ENCODE data around the gene MAP3K15. TPM values are rescaled to one million over a fixed set of nuclear protein-coding genes. Genes with fewer than 3 reads are reported as not detected.

The MAP3K15 gene
- total RNA-seq, 1 donor from 2014 or later, result 1.1 TPM

- H3K27me3 Mint-ChIP-seq (ENCODE audit: insufficient read depth, low read depth), result no peaks in the 10 kb centered on the region
- H3K27ac Mint-ChIP-seq, result no peak overlapping the region
- H2AFZ ChIP-seq (replicated peaks), result no peak overlapping the region
- H3K9ac ChIP-seq, result no peak overlapping the region
- no peaks in the 10 kb centered on the region for H3K27me3 ChIP-seq
- no peak overlapping the region for H3K4me3 ChIP-seq
- no peak overlapping the region for H3K4me2 ChIP-seq
- H3K36me3 Mint-ChIP-seq, result no peaks in the 10 kb centered on the region
- H3F3A ChIP-seq (ENCODE audit: low read depth), result no peaks in the 10 kb centered on the region
- no peak overlapping the region for H3K4me3 Mint-ChIP-seq
- no peak overlapping the region for H3K27ac ChIP-seq
- peak; percentile 72 for TF ChIP-seq CTCF (IDR thresholded peaks at IDR 0.05)
- TF ChIP-seq EZH2 (IDR thresholded peaks at IDR 0.05), result no peak
- peaks cover 3% of the 10 kb centered on the region for H3K4me1 Mint-ChIP-seq
- no peaks in the 10 kb centered on the region for H3K9me3 ChIP-seq (ENCODE audit: low read depth)
- no peaks in the 10 kb centered on the region for H4K20me1 ChIP-seq (ENCODE audit: low read depth)
- peak; percentile 55 for DNase-seq (ENCODE audit: low spot score)
- H3K36me3 ChIP-seq, result no peaks in the 10 kb centered on the region
- H3K4me1 ChIP-seq, result no peaks in the 10 kb centered on the region
- no peaks in the 10 kb centered on the region for H3K79me2 ChIP-seq (ENCODE audit: low read depth)
- H3K9me3 Mint-ChIP-seq, result peaks cover 7% of the 10 kb centered on the region
These were observed 29.5 kb upstream of the MAP3K15 start for GRCh38 chrX:19544693-19545305.

- Mint-ChIP-seq H3K4me3 (no peak overlapping the region), H3K27me3 (ENCODE audit: insufficient read depth, low read depth) (no peaks in the 10 kb centered on the region), H3K9me3 (peaks cover 7% of the 10 kb centered on the region), H3K36me3 (no peaks in the 10 kb centered on the region), H3K4me1 (peaks cover 3% of the 10 kb centered on the region), H3K27ac (no peak overlapping the region)
- Histone ChIP-seq H3K4me2 (no peak overlapping the region), H3K79me2 (ENCODE audit: low read depth) (no peaks in the 10 kb centered on the region), H3K9me3 (ENCODE audit: low read depth) (no peaks in the 10 kb centered on the region), H2AFZ (replicated peaks) (no peak overlapping the region), H4K20me1 (ENCODE audit: low read depth) (no peaks in the 10 kb centered on the region), H3K4me1 (no peaks in the 10 kb centered on the region), H3K36me3 (no peaks in the 10 kb centered on the region), H3K27ac (no peak overlapping the region), H3F3A (ENCODE audit: low read depth) (no peaks in the 10 kb centered on the region), H3K4me3 (no peak overlapping the region), H3K9ac (no peak overlapping the region), H3K27me3 (no peaks in the 10 kb centered on the region)
- no peak for DNase-seq (ENCODE audit: low spot score)
- TF ChIP-seq EZH2phosphoT487 (IDR thresholded peaks at IDR 0.05), result no peak
- TF ChIP-seq CTCF (IDR thresholded peaks at IDR 0.05), result no peak
- TF ChIP-seq EZH2 (IDR thresholded peaks at IDR 0.05), result no peak
These were observed 28.7 kb upstream of the MAP3K15 start for GRCh38 chrX:19543951-19544381.

- Mint-ChIP-seq H3K9me3 (peaks cover 7% of the 10 kb centered on the region), H3K4me3 (no peak overlapping the region), H3K36me3 (no peaks in the 10 kb centered on the region), H3K27ac (no peak overlapping the region), H3K27me3 (ENCODE audit: insufficient read depth, low read depth) (no peaks in the 10 kb centered on the region), H3K4me1 (peaks cover 3% of the 10 kb centered on the region)
- no peak overlapping the region for H3K9ac ChIP-seq
- H3K4me3 ChIP-seq, result no peak overlapping the region
- DNase-seq (ENCODE audit: low spot score), result no peak
- no peaks in the 10 kb centered on the region for H3K79me2 ChIP-seq (ENCODE audit: low read depth)
- H2AFZ ChIP-seq (replicated peaks), result no peak overlapping the region
- H3K4me1 ChIP-seq, result no peaks in the 10 kb centered on the region
- H4K20me1 ChIP-seq (ENCODE audit: low read depth), result no peaks in the 10 kb centered on the region
- no peak overlapping the region for H3K27ac ChIP-seq
- TF ChIP-seq EZH2 (IDR thresholded peaks at IDR 0.05) (no peak), CTCF (IDR thresholded peaks at IDR 0.05) (no peak), EZH2phosphoT487 (IDR thresholded peaks at IDR 0.05) (no peak)
- no peak overlapping the region for H3K4me2 ChIP-seq
- no peaks in the 10 kb centered on the region for H3K27me3 ChIP-seq
- H3K36me3 ChIP-seq, result no peaks in the 10 kb centered on the region
- no peaks in the 10 kb centered on the region for H3K9me3 ChIP-seq (ENCODE audit: low read depth)
- no peaks in the 10 kb centered on the region for H3F3A ChIP-seq (ENCODE audit: low read depth)
These were observed 27.9 kb upstream of the MAP3K15 start for GRCh38 chrX:19543020-19543715.
